ENCODE results near the gene ASB1. TPM values are rescaled to one million over a fixed set of nuclear protein-coding genes. Genes with fewer than 3 reads are reported as not detected.

ASB1 gene
- total RNA-seq, 1 donor = 45.5 TPM

DNA sequence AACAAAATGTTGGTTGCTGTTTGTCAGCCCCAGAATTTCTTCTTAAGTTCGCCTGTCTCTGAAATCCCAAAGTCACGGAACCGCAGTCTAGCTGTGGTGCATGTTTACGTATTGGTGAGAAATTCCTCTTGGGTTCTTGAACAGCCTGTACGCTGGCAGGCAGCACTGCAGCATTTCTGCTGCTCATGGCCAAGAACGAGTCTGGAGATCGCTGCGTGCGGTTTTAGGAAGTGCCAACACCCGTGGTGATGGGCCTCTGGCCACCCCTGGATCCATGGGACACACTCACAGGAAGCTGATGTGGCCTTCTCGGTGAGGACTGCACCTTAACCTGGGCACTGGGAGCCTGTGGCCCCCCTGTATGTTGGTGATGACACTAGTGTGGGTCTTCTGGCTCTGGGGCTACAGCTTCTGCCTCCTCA is 23.7 kb downstream of the ASB1 start:
- H3K4me3 ChIP-seq (ENCODE audit: low read depth, low read length) = no peak overlapping the region
- no peak for DNase-seq (ENCODE audit: low read depth)
- TF ChIP-seq, protein P1, sequence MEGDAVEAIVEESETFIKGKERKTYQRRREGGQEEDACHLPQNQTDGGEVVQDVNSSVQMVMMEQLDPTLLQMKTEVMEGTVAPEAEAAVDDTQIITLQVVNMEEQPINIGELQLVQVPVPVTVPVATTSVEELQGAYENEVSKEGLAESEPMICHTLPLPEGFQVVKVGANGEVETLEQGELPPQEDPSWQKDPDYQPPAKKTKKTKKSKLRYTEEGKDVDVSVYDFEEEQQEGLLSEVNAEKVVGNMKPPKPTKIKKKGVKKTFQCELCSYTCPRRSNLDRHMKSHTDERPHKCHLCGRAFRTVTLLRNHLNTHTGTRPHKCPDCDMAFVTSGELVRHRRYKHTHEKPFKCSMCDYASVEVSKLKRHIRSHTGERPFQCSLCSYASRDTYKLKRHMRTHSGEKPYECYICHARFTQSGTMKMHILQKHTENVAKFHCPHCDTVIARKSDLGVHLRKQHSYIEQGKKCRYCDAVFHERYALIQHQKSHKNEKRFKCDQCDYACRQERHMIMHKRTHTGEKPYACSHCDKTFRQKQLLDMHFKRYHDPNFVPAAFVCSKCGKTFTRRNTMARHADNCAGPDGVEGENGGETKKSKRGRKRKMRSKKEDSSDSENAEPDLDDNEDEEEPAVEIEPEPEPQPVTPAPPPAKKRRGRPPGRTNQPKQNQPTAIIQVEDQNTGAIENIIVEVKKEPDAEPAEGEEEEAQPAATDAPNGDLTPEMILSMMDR (IDR thresholded peaks at IDR 0.05; ENCODE audit: insufficient read depth, low read length) = no peak

DNA sequence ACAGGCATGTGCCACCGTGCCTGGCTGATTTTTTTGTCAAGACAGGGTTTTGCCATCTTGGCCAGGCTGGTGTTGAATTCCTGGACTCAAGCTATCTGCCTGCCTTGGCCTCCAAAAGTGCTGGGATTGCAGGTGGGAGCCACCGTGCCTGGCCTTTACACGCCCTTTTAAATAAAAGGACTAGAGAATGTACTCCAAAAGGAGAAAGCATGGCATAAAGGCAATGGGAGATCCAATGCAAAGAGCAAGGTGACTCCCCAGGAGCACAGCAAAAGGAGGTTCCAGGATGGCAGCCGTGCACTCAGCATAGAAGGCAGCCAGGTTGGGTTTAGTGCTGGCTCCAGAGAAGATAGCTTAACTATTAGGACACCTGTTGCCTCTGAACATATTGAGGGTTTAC is 27.1 kb downstream of the ASB1 start:
- no peak overlapping the region for H3K4me3 ChIP-seq (ENCODE audit: low read depth, low read length)
- TF ChIP-seq, protein P1 (IDR thresholded peaks at IDR 0.05; ENCODE audit: insufficient read depth, low read length) = no peak
- DNase-seq (ENCODE audit: low read depth) = no peak

DNA sequence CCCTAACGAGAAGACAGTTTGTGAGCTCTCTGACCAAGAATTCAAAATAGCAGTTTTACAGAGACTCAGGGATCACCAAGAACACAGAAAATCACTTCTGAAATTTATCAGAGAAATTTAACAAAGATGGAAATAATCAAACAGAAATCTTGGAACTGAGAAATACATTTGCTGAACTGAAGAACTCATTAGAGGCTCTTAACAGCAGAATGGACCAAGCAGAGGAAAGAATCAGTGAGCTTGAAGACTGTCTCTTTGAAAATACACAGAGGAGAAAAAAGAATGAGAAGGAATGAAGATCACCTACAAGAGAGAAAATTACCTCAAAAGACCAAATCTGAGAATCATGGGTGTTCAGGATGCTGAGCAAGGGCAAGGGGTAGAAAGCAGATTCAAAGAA is 29.7 kb downstream of the ASB1 start:
- no peak overlapping the region for H3K4me3 ChIP-seq (ENCODE audit: low read depth, low read length)
- TF ChIP-seq, protein P1 (IDR thresholded peaks at IDR 0.05; ENCODE audit: insufficient read depth, low read length) = no peak
- DNase-seq (ENCODE audit: low read depth) = no peak

DNA sequence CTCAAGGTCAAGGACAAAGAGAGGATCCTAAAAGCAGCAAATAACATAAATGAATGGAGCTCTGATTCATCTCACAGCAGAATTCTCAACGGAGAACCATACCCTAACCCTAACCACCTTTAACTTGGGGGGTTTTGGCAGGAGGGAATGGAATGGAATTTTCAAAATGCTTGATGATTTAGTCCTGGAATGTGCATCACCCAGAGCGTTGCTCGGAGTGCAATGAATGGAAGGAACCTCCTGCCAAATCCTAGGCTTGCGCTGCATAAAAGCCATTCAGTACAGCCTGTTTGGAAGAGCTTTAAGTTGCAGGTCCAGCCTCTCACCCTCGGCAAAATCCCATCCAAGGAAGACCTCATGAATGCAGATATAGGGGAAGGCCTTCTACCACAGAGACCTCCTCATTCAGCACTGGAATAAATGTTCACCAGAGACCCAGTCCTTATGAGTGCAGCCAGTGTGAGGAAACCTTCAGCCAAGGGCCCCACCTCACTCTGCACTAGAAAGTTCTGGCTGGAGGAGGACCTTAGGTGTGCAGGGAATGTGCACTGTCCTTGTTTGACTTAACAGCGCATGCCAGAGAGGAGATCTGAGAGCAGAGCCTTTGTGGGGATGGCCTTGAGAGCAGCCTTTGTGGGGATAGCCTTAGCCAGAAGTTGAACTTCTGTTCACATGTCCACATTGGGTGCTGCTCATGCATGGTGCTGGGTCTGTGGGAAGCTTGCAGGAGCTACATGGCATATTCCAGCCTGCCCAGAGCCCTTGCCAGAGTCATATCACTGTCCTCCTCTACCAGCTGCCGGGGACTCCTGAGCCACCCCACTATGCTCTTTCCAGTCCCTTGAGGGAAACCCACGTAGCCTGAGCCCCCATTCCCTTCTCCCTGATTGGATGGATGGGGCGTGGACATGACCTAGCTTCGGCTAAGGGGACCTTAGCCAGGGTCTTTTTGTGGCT is 30.5 kb downstream of the ASB1 start:
- TF ChIP-seq, protein P1 (IDR thresholded peaks at IDR 0.05; ENCODE audit: insufficient read depth, low read length) = no peak
- peak; percentile 88 for DNase-seq (ENCODE audit: low read depth)
- no peak overlapping the region for H3K4me3 ChIP-seq (ENCODE audit: low read depth, low read length)

DNA sequence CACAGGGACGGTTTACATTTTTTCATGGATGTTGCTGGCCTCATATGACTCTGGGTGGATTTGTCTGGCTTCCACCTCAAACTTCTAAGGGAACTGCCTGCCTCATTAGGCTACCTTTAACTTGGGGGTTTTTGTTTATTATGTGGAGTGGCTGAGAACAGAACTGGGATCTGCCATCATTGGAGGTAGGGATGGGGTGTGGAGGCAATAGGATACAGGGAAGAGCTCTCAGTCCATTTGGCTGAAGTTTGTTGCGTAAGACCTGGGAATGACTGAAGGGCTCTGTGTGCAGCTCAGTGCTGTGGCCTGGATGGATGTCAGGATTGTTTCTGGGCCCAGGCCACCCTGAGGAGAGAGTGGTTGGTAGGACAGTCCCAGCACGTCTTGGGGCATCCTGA is 31.2 kb downstream of the ASB1 start:
- TF ChIP-seq, protein P1 (IDR thresholded peaks at IDR 0.05; ENCODE audit: insufficient read depth, low read length) = no peak
- DNase-seq (ENCODE audit: low read depth) = peak; percentile 60

DNA sequence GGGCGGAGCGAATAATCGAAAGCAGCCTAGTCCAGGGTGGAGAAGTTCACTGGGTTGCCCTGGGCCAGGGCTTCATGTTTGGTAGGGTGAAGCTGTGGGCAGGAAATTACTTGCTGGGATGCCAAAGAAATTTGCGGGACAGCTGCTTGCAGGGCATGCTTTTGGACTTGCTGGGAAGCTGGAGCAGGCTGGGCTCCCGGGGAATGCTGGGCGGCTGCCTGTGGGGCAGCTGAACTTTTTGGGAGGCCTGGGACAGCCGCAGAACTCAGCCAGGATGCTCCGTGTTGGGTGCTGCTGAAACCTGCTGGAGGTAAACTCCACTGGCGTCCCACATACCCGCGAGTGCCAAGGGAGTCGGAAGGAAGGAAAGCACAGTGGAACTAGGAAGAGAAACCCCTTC is 31.9 kb downstream of the ASB1 start:
- DNase-seq (ENCODE audit: low read depth) = peak; percentile 73
- TF ChIP-seq, protein P1 (IDR thresholded peaks at IDR 0.05; ENCODE audit: insufficient read depth, low read length) = no peak
- peak overlapping the region; percentile 33 for H3K4me3 ChIP-seq (ENCODE audit: low read depth, low read length)

More for the DNA sequence above, 31.2 kb downstream of the ASB1 start:
- no peak overlapping the region for H3K4me3 ChIP-seq (ENCODE audit: low read depth, low read length)

Measured in fibroblast of the aortic adventitia (primary cell).